T-cell (primary cell): ENCODE results near the gene SLC43A3. TPM values are rescaled to one million over a fixed set of nuclear protein-coding genes. Genes with fewer than 3 reads are reported as not detected.

Experiments used
- ATAC-seq, 4 experiments: fragments of 200-7000 bp in 3 of 4; fragments of 150-1000 bp in 1 of 4; cut with Tn5 transposase; replicated peaks in 1 of 4; 1 replicate in 3 of 4; 2 replicates in 1 of 4; pipeline ENCODE4 v1.10.0; 2021; ENCODE audit warnings: moderate library complexity in 3 of 4, mild to moderate bottlenecking in 2 of 4, moderate number of reproducible peaks in 1 of 4
- CTCF ChIA-PET, 2 donors: fragments of 300-600 bp; sonication (Branson Sonifier 250); formaldehyde crosslinking; loops; one replicate each; lab custom pipeline; 2022; ENCODE audit warnings: antibody characterized with exemption in 2 of 2; lab: Charles Lee
- POLR2A ChIA-PET, 2 donors: fragments of 300-600 bp; sonication (Branson Sonifier 250); formaldehyde crosslinking; loops; one replicate each; lab custom pipeline; 2022; ENCODE audit warnings: antibody characterized with exemption in 2 of 2; lab: Charles Lee
- DNase-seq, 35 experiments: peaks; one replicate each; pipeline versions ENCODE4 v3.0.0 to v3.0.0-alpha.2; 2013 to 2023
- H3K27ac ChIP-seq: one replicate; pipeline ENCODE4 v1.5.1; 2013; ENCODE audit warnings: low read length
- H3K27me3 ChIP-seq, 2 experiments: replicated peaks in 1 of 2; 1 replicate in 1 of 2; 2 replicates in 1 of 2; pipeline versions ENCODE4 v1.6.1 to v1.7.0; 2013; ENCODE audit warnings: low read length in 1 of 2, mixed read lengths in 1 of 2; ENCODE audit not compliant: control insufficient read depth in 2 of 2, insufficient read depth in 2 of 2; ENCODE audit errors: extremely low read depth in 1 of 2
- H3K36me3 ChIP-seq, 2 donors: 1 replicate in 1 of 2; 2 replicates in 1 of 2; pipeline versions ENCODE4 v1.6.1 to v1.7.0; 2013; ENCODE audit warnings: low read length in 1 of 2; ENCODE audit not compliant: control insufficient read depth in 2 of 2, insufficient read depth in 1 of 2; ENCODE audit errors: extremely low read depth in 1 of 2
- H3K4me1 ChIP-seq, 2 experiments: 1 replicate in 1 of 2; 2 replicates in 1 of 2; pipeline versions ENCODE4 v1.6.1 to v1.7.0; 2013; ENCODE audit warnings: low read length in 2 of 2, mixed read lengths in 1 of 2; ENCODE audit not compliant: insufficient read depth in 2 of 2, control insufficient read depth in 1 of 2; ENCODE audit errors: extremely low read depth in 1 of 2
- H3K4me3 ChIP-seq, 2 donors: 1 replicate in 1 of 2; 2 replicates in 1 of 2; pipeline versions ENCODE4 v1.5.1 to v1.7.0; 2013; ENCODE audit warnings: mild to moderate bottlenecking in 2 of 2, low read length in 1 of 2, moderate library complexity in 1 of 2; ENCODE audit not compliant: control insufficient read depth in 1 of 2; ENCODE audit errors: extremely low read depth in 1 of 2
- H3K9me3 ChIP-seq: 2 replicates; pipeline ENCODE4 v1.7.0; 2013
- H3K27ac Mint-ChIP-seq, 2 donors: one replicate each; pipeline ENCODE4 v1.8.0; 2020 to 2021; ENCODE audit warnings: mild to moderate bottlenecking in 2 of 2, mixed read lengths in 2 of 2
- H3K27me3 Mint-ChIP-seq, 2 donors: one replicate each; pipeline ENCODE4 v1.8.0; 2021 to 2022; ENCODE audit warnings: mixed read lengths in 2 of 2
- H3K36me3 Mint-ChIP-seq: one replicate; pipeline ENCODE4 v1.8.0; 2021; ENCODE audit warnings: mixed read lengths
- H3K4me1 Mint-ChIP-seq, 3 donors: one replicate each; pipeline ENCODE4 v1.8.0; 2020 to 2022; ENCODE audit warnings: mixed read lengths in 3 of 3, mild to moderate bottlenecking in 1 of 3
- H3K4me3 Mint-ChIP-seq, 3 donors: one replicate each; pipeline ENCODE4 v1.8.0; 2020 to 2022; ENCODE audit warnings: mild to moderate bottlenecking in 3 of 3, mixed read lengths in 3 of 3, moderate library complexity in 3 of 3
- H3K9me3 Mint-ChIP-seq, 3 donors: one replicate each; pipeline ENCODE4 v1.8.0; 2020 to 2022; ENCODE audit warnings: mixed read lengths in 3 of 3
- WGBS: methylation state at CpG from one replicate; pipeline ENCODE4 v1.1.5; 2013; ENCODE audit warnings: missing lambda C conversion rate; ENCODE audit not compliant: insufficient coverage; 5-methylcytosine and 5-hydroxymethylcytosine counted together
- total RNA-seq, 35 experiments: library from RNA in 6 of 35; stranded (reverse) in 6 of 35; fragments of 120-200 nt in 1 of 35; gene quantifications; one replicate each; pipeline versions ENCODE4 v1.2.1 to v1.2.4 and lab custom pipeline; 2013 to 2026

SLC43A3 gene
- total RNA-seq, 5 donors from 2014 or later (not counting 1 experiment from before 2014, with no cell fraction given): 9.9 to 18.1 (median 13.6) TPM

DNA sequence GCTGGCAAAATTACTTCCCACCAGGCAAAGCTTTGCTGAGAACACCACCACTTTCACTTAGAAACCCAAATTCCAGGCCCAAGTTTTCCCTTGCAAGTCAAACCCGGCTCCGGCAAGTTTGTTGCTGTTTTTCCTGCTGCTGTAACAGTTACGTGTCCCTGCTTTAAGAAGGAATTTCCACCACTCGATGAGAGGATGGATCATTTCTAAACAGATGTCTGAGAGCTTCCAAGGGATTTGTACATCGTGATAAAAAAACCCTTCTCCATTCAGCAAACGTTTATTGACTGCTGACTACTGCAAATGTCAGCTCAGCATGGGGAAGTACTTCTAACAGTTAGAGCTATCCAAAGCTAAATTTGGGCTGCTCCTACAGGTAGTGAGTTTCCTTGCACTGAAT lies 69.1 kb downstream of the SLC43A3 start:
- 100% methylated on average over 2 of the region's 6 CpGs for WGBS
- H3K27ac Mint-ChIP-seq: no peak overlapping the region
- no peaks in the 10 kb centered on the region for H3K36me3 Mint-ChIP-seq
- Histone ChIP-seq H3K4me1 (no peaks in the 10 kb centered on the region), H3K27me3 (peaks cover 0 to 13% of the 10 kb centered on the region in 2 experiments), H3K27ac (no peak overlapping the region), H3K4me3 (no peak overlapping the region), H3K36me3 (no peaks in the 10 kb centered on the region), H3K9me3 (no peaks in the 10 kb centered on the region)
- H3K9me3 Mint-ChIP-seq: peaks cover 0 to 2% (median 0%) of the 10 kb centered on the region in 3 donors
- DNase-seq (no peak), ATAC-seq (no peak)
- H3K27me3 Mint-ChIP-seq: peaks cover 8 to 16% of the 10 kb centered on the region in 2 donors
- no peak overlapping the region for H3K4me3 Mint-ChIP-seq
- CTCF ChIA-PET: no interaction called here
- POLR2A ChIA-PET: no interaction called here
- no peaks in the 10 kb centered on the region for H3K4me1 Mint-ChIP-seq

DNA sequence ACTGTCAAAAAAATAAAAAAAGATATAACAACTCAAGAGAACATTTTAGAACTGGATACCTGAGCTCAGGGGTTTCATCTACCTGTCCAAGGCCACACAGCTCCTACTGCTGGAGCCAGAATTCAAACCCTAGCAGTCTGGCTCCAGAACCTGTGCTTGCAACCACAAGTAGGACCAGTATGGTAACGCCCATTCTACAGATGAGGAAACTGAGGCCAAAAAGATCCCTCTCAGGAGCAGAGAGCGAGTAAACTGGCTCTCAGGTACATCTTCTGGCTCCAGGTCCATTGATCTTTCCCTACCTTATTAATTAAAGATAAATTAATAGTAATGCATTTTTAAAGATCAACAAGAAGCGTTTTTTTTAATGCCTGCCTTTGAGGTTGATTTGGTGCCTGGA lies 69.6 kb downstream of the SLC43A3 start:
- WGBS: 100% methylated on average over 1 of the region's 3 CpGs
- Histone ChIP-seq H3K4me1 (no peaks in the 10 kb centered on the region), H3K9me3 (no peaks in the 10 kb centered on the region), H3K27me3 (peaks cover 0 to 13% of the 10 kb centered on the region in 2 experiments), H3K4me3 (no peak overlapping the region), H3K36me3 (no peaks in the 10 kb centered on the region), H3K27ac (no peak overlapping the region)
- H3K9me3 Mint-ChIP-seq: peaks cover 0 to 2% (median 0%) of the 10 kb centered on the region in 3 donors
- H3K36me3 Mint-ChIP-seq: no peaks in the 10 kb centered on the region
- CTCF ChIA-PET: interaction anchor here in 1 of 2 donors (0.7 kb wide), 1 partner anchor 109 kb away, joined by 4 read pairs; no protein-coding TSS in a partner anchor
- H3K27me3 Mint-ChIP-seq: peaks cover 8 to 16% of the 10 kb centered on the region in 2 donors
- no peak overlapping the region for H3K27ac Mint-ChIP-seq
- DNase-seq: no peak
- H3K4me1 Mint-ChIP-seq: no peaks in the 10 kb centered on the region
- no peak overlapping the region for H3K4me3 Mint-ChIP-seq
- POLR2A ChIA-PET: no interaction called here
- no peak for ATAC-seq

Other genes with a start within 250 kb of the SLC43A3 start
- not detected for gene LRRC55, start 245.2 kb downstream of the SLC43A3 start, total RNA-seq
- not detected for gene APLNR, start 189.9 kb downstream of the SLC43A3 start, total RNA-seq
- 10 to 100 TPM; 13.9 to 22.9 (median 18.9) TPM for gene TNKS1BP1, start 102.2 kb downstream of the SLC43A3 start, total RNA-seq
- 10 to 100 TPM; 50.2 to 78.1 (median 75.7) TPM for gene SSRP1, start 91.2 kb downstream of the SLC43A3 start, total RNA-seq
- gene P2RX3, start 88.8 kb downstream of the SLC43A3 start, total RNA-seq: not detected
- gene PRG3, start 46.0 kb downstream of the SLC43A3 start, total RNA-seq: not detected
- under 1 TPM in 4 of 5 donors, not detected in 1; 0.33 to 0.72 (median 0.39) TPM for gene PRG2, start 36.5 kb downstream of the SLC43A3 start, total RNA-seq
- gene RTN4RL2, start 33.4 kb upstream of the SLC43A3 start, total RNA-seq: 1 to 10 TPM in 1 of 5 donors, under 1 TPM in 4; 0.15 to 1.1 (median 0.29) TPM
- gene SLC43A1, start 88.6 kb upstream of the SLC43A3 start, total RNA-seq: 10 to 100 TPM in 4 of 5 donors, 1 to 10 TPM in 1; 8.8 to 31.6 (median 25.1) TPM
- 10 to 100 TPM; 20.7 to 33.2 (median 26.2) TPM for gene TIMM10, start 103.6 kb upstream of the SLC43A3 start, total RNA-seq
- not detected for gene SMTNL1, start 110.5 kb upstream of the SLC43A3 start, total RNA-seq
- gene UBE2L6, start 140.6 kb upstream of the SLC43A3 start, total RNA-seq: 10 to 100 TPM; 61.7 to 97.2 (median 80.3) TPM
- 1 to 10 TPM in 3 of 5 donors, not detected in 2; 1.5 to 2.8 (median 1.9) TPM for gene SERPING1, start 170.6 kb upstream of the SLC43A3 start, total RNA-seq
- 10 to 100 TPM in 3 of 5 donors, 1 to 10 TPM in 2; 1.8 to 13.5 (median 11.1) TPM for gene YPEL4, start 222.8 kb upstream of the SLC43A3 start, total RNA-seq
- 10 to 100 TPM; 14.3 to 16.0 (median 14.5) TPM for gene CLP1, start 230.6 kb upstream of the SLC43A3 start, total RNA-seq
- 10 to 100 TPM; 57.3 to 67.2 (median 60.7) TPM for gene ZDHHC5, start 241.0 kb upstream of the SLC43A3 start, total RNA-seq